B cell (primary cell): Measurements from ENCODE around the gene CEP131.

Source experiments
- EZH2 ChIP-seq: IDR thresholded peaks from 2 replicates; pipeline ENCODE4 v1.6.1; 2012; ENCODE audit warnings: borderline replicate concordance, low read depth, mild to moderate bottlenecking, moderate library complexity, low read length; ENCODE audit not compliant: insufficient read depth, poor library complexity, severe bottlenecking
- TF ChIP-seq, protein P1 (sequence below): fragments of 200-600 bp; IDR thresholded peaks from one replicate; pipeline ENCODE4 v1.8.0; 2022; ENCODE audit warnings: antibody characterized with exemption, mild to moderate bottlenecking

- no peak for TF ChIP-seq EZH2
- TF ChIP-seq, protein P1, sequence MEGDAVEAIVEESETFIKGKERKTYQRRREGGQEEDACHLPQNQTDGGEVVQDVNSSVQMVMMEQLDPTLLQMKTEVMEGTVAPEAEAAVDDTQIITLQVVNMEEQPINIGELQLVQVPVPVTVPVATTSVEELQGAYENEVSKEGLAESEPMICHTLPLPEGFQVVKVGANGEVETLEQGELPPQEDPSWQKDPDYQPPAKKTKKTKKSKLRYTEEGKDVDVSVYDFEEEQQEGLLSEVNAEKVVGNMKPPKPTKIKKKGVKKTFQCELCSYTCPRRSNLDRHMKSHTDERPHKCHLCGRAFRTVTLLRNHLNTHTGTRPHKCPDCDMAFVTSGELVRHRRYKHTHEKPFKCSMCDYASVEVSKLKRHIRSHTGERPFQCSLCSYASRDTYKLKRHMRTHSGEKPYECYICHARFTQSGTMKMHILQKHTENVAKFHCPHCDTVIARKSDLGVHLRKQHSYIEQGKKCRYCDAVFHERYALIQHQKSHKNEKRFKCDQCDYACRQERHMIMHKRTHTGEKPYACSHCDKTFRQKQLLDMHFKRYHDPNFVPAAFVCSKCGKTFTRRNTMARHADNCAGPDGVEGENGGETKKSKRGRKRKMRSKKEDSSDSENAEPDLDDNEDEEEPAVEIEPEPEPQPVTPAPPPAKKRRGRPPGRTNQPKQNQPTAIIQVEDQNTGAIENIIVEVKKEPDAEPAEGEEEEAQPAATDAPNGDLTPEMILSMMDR = no peak
Observed at GRCh38 chr17:81159611-81160265, 63.0 kb downstream of the CEP131 start.
